Measurements from ENCODE around the gene ABL2.
A peak's percentile ranks its signal among the peaks of the same experiment; 100 is the strongest.
"Not testable (repeated sequence)": the region's sequence is repeated elsewhere in the genome, so short reads cannot be mapped to it uniquely, and the experiment has no call there.

ABL2 gene

DNA sequence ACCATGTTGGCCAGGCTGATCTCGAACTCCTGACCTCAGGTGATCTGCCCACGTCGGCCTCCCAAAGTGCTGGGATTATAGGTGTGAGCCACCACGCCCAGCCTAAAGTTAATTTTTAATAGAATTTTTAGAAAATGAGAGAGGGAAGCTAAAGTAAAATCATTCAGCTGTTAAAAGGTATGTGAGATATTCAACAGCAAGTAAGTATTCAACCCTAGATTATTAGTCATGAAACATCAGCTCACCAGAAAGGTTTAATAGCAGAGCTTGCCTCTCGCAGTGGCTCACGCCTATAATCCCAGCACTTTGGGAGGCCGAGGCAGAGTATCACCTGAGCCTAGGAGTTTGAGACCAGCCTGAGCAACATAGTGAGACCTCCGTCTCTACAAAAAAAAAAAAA lies 5.0 kb downstream of the ABL2 start:
- not testable (repeated sequence) for H3K36me3 ChIP-seq (ENCODE audit: control insufficient read depth in 5 of 5, insufficient read depth in 5 of 5, low read length in 5 of 5); H3K27me3 ChIP-seq (ENCODE audit: control insufficient read depth in 5 of 5, insufficient read depth in 4 of 5, low read length in 5 of 5); H3K27ac ChIP-seq (ENCODE audit: low read depth, low read length); H3K4me3 ChIP-seq (ENCODE audit: low read depth in 1 of 5, low read length in 5 of 5); H3K9me3 ChIP-seq (ENCODE audit: control insufficient read depth in 5 of 5, low read length in 5 of 5); H3K9ac ChIP-seq (ENCODE audit: low read length in 5 of 5)
- H3K4me1 ChIP-seq (ENCODE audit: control insufficient read depth in 5 of 5, insufficient read depth in 5 of 5, low read length in 5 of 5), result peaks cover 2 to 14% (median 10%) of the 10 kb centered on the region in 5 donors

DNA sequence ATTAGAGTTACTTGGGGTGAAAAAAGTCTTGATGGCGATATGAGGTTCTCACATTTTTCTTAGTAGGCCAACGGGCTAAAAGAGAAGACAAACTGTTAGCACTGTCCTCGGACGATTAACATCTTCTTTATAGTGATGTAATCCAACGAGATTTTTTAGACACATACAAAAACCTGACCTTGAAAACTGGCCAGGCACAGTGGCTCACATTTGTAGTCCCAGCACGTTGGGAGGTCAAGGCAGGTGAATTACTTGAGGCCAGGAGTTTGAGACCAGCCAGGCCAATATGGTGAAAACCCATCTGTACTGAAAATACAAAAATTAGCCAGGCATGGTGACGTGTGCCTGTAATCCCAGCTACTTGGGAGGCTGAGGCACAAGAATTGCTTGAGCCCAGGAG lies 8.4 kb downstream of the ABL2 start:
- H3K27ac ChIP-seq (ENCODE audit: low read depth, low read length); H3K9me3 ChIP-seq (ENCODE audit: control insufficient read depth in 5 of 5, low read length in 5 of 5); H3K36me3 ChIP-seq (ENCODE audit: control insufficient read depth in 5 of 5, insufficient read depth in 5 of 5, low read length in 5 of 5); H3K9ac ChIP-seq (ENCODE audit: low read length in 5 of 5); H3K4me3 ChIP-seq (ENCODE audit: low read depth in 1 of 5, low read length in 5 of 5); H3K27me3 ChIP-seq (ENCODE audit: control insufficient read depth in 5 of 5, insufficient read depth in 4 of 5, low read length in 5 of 5): not testable (repeated sequence)
- H3K4me1 ChIP-seq (ENCODE audit: control insufficient read depth in 5 of 5, insufficient read depth in 5 of 5, low read length in 5 of 5), result peaks cover 2 to 20% (median 11%) of the 10 kb centered on the region in 5 donors

DNA sequence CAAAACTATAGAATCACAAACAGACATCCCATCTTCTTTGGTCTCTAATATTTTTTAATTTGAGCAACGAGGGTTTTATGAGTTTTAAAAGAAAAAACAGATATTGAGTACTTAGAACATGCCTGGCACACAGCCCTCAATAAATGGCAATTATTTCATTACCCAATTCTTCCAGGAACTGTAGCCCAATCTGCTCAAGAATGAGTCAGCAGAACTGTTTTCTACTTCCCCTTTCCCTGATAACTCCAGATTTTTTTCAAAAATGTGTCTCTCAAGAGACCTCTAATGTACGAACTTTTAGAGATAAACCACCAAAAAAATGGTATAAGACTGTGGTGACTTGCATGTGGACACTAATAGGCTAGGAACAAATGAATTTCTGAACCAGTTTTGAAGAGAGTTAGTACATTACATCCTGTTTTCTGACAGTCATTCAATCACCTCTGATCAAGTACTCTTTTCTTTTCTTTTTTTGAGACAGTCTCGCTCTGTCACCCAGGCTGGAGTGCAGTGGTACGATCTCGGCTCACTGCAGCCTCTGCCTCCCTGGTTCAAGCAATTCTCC lies 11.5 kb downstream of the ABL2 start:
- Histone ChIP-seq H3K9me3 (ENCODE audit: control insufficient read depth in 5 of 5, low read length in 5 of 5) (no peaks in the 10 kb centered on the region), H3K9ac (ENCODE audit: low read length in 5 of 5) (peak overlapping the region in 2 of 5 donors; percentile 41 to 51), H3K4me3 (ENCODE audit: low read depth in 1 of 5, low read length in 5 of 5) (no peak overlapping the region), H3K4me1 (ENCODE audit: control insufficient read depth in 5 of 5, insufficient read depth in 5 of 5, low read length in 5 of 5) (peaks cover 2 to 30% (median 15%) of the 10 kb centered on the region in 5 donors), H3K36me3 (ENCODE audit: control insufficient read depth in 5 of 5, insufficient read depth in 5 of 5, low read length in 5 of 5) (peaks cover 0 to 4% (median 0%) of the 10 kb centered on the region in 5 donors), H3K27me3 (ENCODE audit: control insufficient read depth in 5 of 5, insufficient read depth in 4 of 5, low read length in 5 of 5) (no peaks in the 10 kb centered on the region), H3K27ac (ENCODE audit: low read depth, low read length) (peak overlapping the region; percentile 82)

DNA sequence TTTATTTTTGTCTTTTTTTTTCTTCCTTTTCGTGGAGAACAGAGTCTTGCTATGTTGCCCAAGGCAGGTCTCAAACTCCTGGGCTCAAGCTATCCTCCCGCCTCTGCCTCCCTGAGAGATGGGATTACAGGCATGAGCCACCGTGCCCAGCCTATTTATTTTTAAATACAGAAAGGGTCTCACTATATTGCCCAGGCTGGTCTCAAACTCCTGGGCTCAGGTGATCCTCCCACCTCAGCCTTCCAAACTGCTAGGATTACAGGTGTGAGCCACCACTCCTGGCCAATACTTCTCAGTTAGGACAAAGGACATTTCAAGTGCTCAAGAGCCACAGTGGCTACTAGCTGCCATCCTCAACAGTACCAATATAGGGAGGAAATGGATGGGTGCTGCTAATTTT lies 16.2 kb downstream of the ABL2 start:
- H3K27ac ChIP-seq (ENCODE audit: low read depth, low read length); H3K9me3 ChIP-seq (ENCODE audit: control insufficient read depth in 5 of 5, low read length in 5 of 5); H3K4me3 ChIP-seq (ENCODE audit: low read depth in 1 of 5, low read length in 5 of 5); H3K36me3 ChIP-seq (ENCODE audit: control insufficient read depth in 5 of 5, insufficient read depth in 5 of 5, low read length in 5 of 5); H3K9ac ChIP-seq (ENCODE audit: low read length in 5 of 5); H3K27me3 ChIP-seq (ENCODE audit: control insufficient read depth in 5 of 5, insufficient read depth in 4 of 5, low read length in 5 of 5): not testable (repeated sequence)
- H3K4me1 ChIP-seq (ENCODE audit: control insufficient read depth in 5 of 5, insufficient read depth in 5 of 5, low read length in 5 of 5), result peaks cover 2 to 29% (median 11%) of the 10 kb centered on the region in 5 donors

DNA sequence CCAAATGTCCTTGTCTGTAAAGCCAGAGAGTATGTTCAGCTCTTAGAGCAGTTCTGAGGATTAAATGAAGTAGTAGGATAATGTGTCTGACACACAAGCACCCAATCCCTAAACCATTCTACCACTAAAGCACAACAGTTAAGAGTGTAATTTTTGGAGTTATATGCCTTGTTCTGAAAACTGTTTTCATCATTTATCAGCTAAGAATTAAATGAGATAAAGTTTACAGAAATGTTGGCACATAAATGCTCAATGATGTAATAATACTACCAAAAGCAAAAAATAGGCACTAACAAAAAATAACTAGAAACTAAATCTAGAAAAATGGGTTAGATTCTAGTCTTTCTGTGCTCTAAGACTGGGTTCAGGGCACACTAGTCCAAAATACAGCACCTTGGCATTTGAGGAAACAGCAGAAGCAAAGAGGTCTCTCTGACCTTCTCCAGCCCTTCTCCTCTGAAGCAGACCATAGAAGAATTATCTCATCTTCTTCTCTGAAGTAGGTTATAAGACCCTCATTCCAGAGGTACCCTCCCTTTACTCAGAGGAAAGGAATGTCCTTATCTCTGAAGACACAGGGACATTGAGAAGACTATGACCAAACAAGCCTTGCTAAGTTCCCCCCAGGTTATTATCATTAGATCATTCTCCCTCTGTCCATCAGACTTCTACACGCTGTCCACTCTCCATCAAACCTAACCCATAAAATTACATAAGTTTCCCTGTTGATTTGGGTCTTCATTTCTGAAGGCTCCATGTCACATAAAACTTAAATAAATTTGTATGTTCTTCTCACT lies 20.6 kb downstream of the ABL2 start:
- Histone ChIP-seq H3K4me1 (ENCODE audit: control insufficient read depth in 5 of 5, insufficient read depth in 5 of 5, low read length in 5 of 5) (peaks cover 0 to 18% (median 3%) of the 10 kb centered on the region in 5 donors), H3K4me3 (ENCODE audit: low read depth in 1 of 5, low read length in 5 of 5) (no peak overlapping the region), H3K9ac (ENCODE audit: low read length in 5 of 5) (no peak overlapping the region), H3K36me3 (ENCODE audit: control insufficient read depth in 5 of 5, insufficient read depth in 5 of 5, low read length in 5 of 5) (no peaks in the 10 kb centered on the region), H3K27me3 (ENCODE audit: control insufficient read depth in 5 of 5, insufficient read depth in 4 of 5, low read length in 5 of 5) (no peaks in the 10 kb centered on the region), H3K9me3 (ENCODE audit: control insufficient read depth in 5 of 5, low read length in 5 of 5) (no peaks in the 10 kb centered on the region), H3K27ac (ENCODE audit: low read depth, low read length) (no peak overlapping the region)

DNA sequence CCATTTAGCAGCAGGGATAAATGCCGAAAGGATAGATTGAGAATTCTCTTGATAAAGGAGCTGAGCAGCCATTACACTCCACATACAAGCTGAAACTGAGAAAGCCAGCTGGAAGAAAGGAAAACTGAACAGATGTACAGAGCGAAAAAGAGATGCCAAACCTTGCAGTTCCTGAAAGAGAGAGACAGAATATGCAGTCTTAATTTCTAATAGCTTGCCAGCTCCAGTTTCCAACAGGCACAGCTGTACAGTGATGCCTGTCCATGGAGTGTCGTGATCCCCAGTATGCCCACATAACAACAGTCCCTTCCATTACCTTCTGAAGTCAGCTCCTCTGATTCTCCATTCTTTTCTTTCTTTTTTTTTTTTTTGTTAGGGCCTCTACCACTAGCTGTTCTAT lies 22.7 kb downstream of the ABL2 start:
- Histone ChIP-seq H3K27me3 (ENCODE audit: control insufficient read depth in 5 of 5, insufficient read depth in 4 of 5, low read length in 5 of 5) (no peaks in the 10 kb centered on the region), H3K9ac (ENCODE audit: low read length in 5 of 5) (no peak overlapping the region), H3K36me3 (ENCODE audit: control insufficient read depth in 5 of 5, insufficient read depth in 5 of 5, low read length in 5 of 5) (no peaks in the 10 kb centered on the region), H3K4me3 (ENCODE audit: low read depth in 1 of 5, low read length in 5 of 5) (peak overlapping the region in 1 of 5 donors; percentile 6), H3K9me3 (ENCODE audit: control insufficient read depth in 5 of 5, low read length in 5 of 5) (no peaks in the 10 kb centered on the region), H3K27ac (ENCODE audit: low read depth, low read length) (no peak overlapping the region), H3K4me1 (ENCODE audit: control insufficient read depth in 5 of 5, insufficient read depth in 5 of 5, low read length in 5 of 5) (peaks cover 0 to 18% (median 3%) of the 10 kb centered on the region in 5 donors)

DNA sequence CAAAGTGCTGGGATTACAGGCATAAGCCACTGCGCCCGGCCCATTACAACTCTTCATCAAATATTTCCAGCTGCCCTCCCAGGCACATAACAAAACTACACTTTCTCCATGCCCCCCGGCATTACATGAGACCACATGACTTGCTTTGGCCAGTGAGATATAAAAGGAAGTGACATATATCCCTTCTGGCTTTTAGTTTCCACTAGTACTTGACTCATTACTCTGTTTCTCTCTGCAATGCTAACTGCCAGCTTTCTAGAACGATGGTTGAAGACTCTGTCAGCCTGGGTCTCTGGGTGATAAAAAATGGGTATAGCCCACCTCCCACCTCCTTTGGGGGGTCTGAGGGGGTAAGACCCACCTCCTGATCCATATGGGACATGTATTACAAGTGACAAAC lies 24.2 kb downstream of the ABL2 start:
- Histone ChIP-seq H3K4me3 (ENCODE audit: low read depth in 1 of 5, low read length in 5 of 5) (no peak overlapping the region), H3K36me3 (ENCODE audit: control insufficient read depth in 5 of 5, insufficient read depth in 5 of 5, low read length in 5 of 5) (no peaks in the 10 kb centered on the region), H3K4me1 (ENCODE audit: control insufficient read depth in 5 of 5, insufficient read depth in 5 of 5, low read length in 5 of 5) (peaks cover 0 to 22% (median 3%) of the 10 kb centered on the region in 5 donors), H3K27me3 (ENCODE audit: control insufficient read depth in 5 of 5, insufficient read depth in 4 of 5, low read length in 5 of 5) (no peaks in the 10 kb centered on the region), H3K27ac (ENCODE audit: low read depth, low read length) (no peak overlapping the region), H3K9ac (ENCODE audit: low read length in 5 of 5) (no peak overlapping the region), H3K9me3 (ENCODE audit: control insufficient read depth in 5 of 5, low read length in 5 of 5) (no peaks in the 10 kb centered on the region)

DNA sequence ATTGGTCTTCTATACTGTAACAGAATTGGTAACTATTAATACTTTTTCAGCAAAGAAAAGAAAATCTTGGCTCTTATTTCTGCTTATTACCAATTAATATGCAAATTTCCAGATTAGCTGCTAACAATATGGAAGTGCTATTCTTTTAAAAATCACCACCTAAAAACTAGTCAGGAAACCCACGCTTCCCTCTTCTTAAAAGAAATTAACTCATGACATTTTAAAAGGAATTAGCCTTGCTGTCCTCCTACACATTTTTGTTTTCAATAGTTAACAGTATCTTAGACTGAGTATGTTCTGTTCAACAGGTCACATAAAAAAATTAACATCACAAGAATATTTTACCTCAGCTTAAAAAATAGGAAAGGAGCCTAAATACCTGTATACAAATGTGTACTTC lies 27.3 kb downstream of the ABL2 start:
- Histone ChIP-seq H3K27ac (ENCODE audit: low read depth, low read length) (no peak overlapping the region), H3K27me3 (ENCODE audit: control insufficient read depth in 5 of 5, insufficient read depth in 4 of 5, low read length in 5 of 5) (no peaks in the 10 kb centered on the region), H3K4me1 (ENCODE audit: control insufficient read depth in 5 of 5, insufficient read depth in 5 of 5, low read length in 5 of 5) (peaks cover 0 to 19% (median 0%) of the 10 kb centered on the region in 5 donors), H3K9me3 (ENCODE audit: control insufficient read depth in 5 of 5, low read length in 5 of 5) (no peaks in the 10 kb centered on the region), H3K36me3 (ENCODE audit: control insufficient read depth in 5 of 5, insufficient read depth in 5 of 5, low read length in 5 of 5) (no peaks in the 10 kb centered on the region), H3K4me3 (ENCODE audit: low read depth in 1 of 5, low read length in 5 of 5) (no peak overlapping the region), H3K9ac (ENCODE audit: low read length in 5 of 5) (no peak overlapping the region)

DNA sequence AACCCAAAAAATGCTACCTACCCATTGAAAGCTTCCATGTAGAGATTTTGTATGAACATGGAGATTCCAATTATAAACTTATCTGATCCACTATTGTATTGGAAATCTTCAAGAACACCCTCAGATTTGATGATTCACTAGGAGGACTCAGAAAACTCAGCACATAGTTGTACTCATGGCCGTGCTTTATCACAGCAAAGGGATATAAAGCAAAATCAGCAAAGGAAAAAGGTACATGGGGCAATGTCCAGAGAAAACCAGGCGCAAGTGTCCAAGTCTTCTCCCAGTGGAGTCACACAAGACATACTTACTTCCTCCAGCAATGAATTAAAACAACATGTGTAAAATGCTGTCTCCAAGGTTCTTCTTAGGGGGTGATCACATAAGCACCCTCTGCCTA lies 28.9 kb downstream of the ABL2 start:
- Histone ChIP-seq H3K36me3 (ENCODE audit: control insufficient read depth in 5 of 5, insufficient read depth in 5 of 5, low read length in 5 of 5) (no peaks in the 10 kb centered on the region), H3K27me3 (ENCODE audit: control insufficient read depth in 5 of 5, insufficient read depth in 4 of 5, low read length in 5 of 5) (no peaks in the 10 kb centered on the region), H3K9ac (ENCODE audit: low read length in 5 of 5) (no peak overlapping the region), H3K27ac (ENCODE audit: low read depth, low read length) (no peak overlapping the region), H3K9me3 (ENCODE audit: control insufficient read depth in 5 of 5, low read length in 5 of 5) (no peaks in the 10 kb centered on the region), H3K4me1 (ENCODE audit: control insufficient read depth in 5 of 5, insufficient read depth in 5 of 5, low read length in 5 of 5) (peaks cover 0 to 7% (median 0%) of the 10 kb centered on the region in 5 donors), H3K4me3 (ENCODE audit: low read depth in 1 of 5, low read length in 5 of 5) (no peak overlapping the region)

DNA sequence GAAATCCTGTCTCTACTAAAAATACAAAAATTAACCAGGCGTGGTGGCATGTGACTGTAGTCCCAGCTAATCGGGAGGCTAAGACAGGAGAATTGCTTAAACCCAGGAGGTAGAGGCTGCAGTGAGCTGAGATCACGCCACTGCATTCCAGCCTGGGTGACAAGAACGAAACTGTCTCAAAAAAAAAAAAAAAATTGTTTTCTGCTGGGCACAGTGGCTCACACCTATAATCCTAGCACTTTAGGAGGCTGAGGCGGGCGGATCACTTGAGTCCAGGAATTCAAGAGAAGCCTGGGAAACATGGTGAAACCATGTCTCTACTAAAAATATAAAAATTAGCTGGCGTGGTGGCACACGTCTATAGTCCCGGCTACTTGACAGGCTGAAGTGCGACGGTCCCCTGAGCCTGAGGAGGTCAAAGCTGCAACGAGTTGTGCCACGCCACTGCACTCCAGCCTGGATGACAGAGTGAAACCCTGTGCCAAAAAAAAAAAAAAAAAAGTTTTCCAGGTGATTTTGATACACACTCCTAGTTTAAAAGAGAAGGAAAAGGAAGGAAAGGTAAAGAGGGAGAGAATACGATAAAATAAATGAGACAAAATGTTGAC lies 31.7 kb downstream of the ABL2 start:
- Histone ChIP-seq H3K9me3 (ENCODE audit: control insufficient read depth in 5 of 5, low read length in 5 of 5) (no peaks in the 10 kb centered on the region), H3K4me1 (ENCODE audit: control insufficient read depth in 5 of 5, insufficient read depth in 5 of 5, low read length in 5 of 5) (peaks cover 0 to 7% (median 0%) of the 10 kb centered on the region in 5 donors), H3K27me3 (ENCODE audit: control insufficient read depth in 5 of 5, insufficient read depth in 4 of 5, low read length in 5 of 5) (no peaks in the 10 kb centered on the region), H3K9ac (ENCODE audit: low read length in 5 of 5) (no peak overlapping the region), H3K27ac (ENCODE audit: low read depth, low read length) (no peak overlapping the region), H3K36me3 (ENCODE audit: control insufficient read depth in 5 of 5, insufficient read depth in 5 of 5, low read length in 5 of 5) (no peaks in the 10 kb centered on the region), H3K4me3 (ENCODE audit: low read depth in 1 of 5, low read length in 5 of 5) (no peak overlapping the region)

Data from subcutaneous abdominal adipose tissue (tissue), 5 donors.